Cardiac fibroblast (primary cell): ENCODE measurements around the gene CUEDC1.
A peak's percentile ranks its signal among the peaks of the same experiment; 100 is the strongest.

Experiments
- DNase-seq, 2 donors: peaks; one replicate each; pipeline versions ENCODE4 v3.0.0 to v3.0.0-alpha.2; 2010; ENCODE audit warnings: low read depth in 2 of 2
- H3K4me3 ChIP-seq, 2 donors: replicated peaks in 1 of 2; 1 replicate in 1 of 2; 2 replicates in 1 of 2; pipeline ENCODE4 v1.5.1; 2011; ENCODE audit warnings: low read depth in 2 of 2, low read length in 2 of 2, mild to moderate bottlenecking in 2 of 2, moderate library complexity in 1 of 2
- CTCF ChIP-seq: IDR thresholded peaks from one replicate; pipeline ENCODE4 v1.5.1; 2011; ENCODE audit warnings: low read depth, mild to moderate bottlenecking, low read length, inconsistent platforms

Gene CUEDC1

GRCh38 chr17:57955183-57955931 is at the start of gene CUEDC1:
Gene CUEDC1, minus strand, starts transcription at chr17:57955412. Its CDS starts 69,848 bp downstream, at chr17:57885564.
- DNase-seq: peak; percentile 50 to 71
- TF ChIP-seq CTCF: peak; percentile 1
- H3K4me3 ChIP-seq: peak within 1 kb of the TSS; percentile 65 to 69

GRCh38 chr17:58004060-58004459 is 48.8 kb upstream of the CUEDC1 start:
- no peak overlapping the region for H3K4me3 ChIP-seq
- no peak for TF ChIP-seq CTCF
- DNase-seq: no peak

GRCh38 chr17:58002973-58003372 is 47.8 kb upstream of the CUEDC1 start:
- no peak for TF ChIP-seq CTCF
- H3K4me3 ChIP-seq: no peak overlapping the region
- no peak for DNase-seq

GRCh38 chr17:58002154-58002948 is 47.1 kb upstream of the CUEDC1 start:
- no peak for DNase-seq
- no peak overlapping the region for H3K4me3 ChIP-seq
- no peak for TF ChIP-seq CTCF

- TF ChIP-seq CTCF: no peak
- no peak overlapping the region for H3K4me3 ChIP-seq
- DNase-seq: no peak
These were observed 46.4 kb upstream of the CUEDC1 start for GRCh38 chr17:58001461-58002124.

- peak; percentile 86 to 89 for DNase-seq
- H3K4me3 ChIP-seq: no peak overlapping the region
- TF ChIP-seq CTCF: peak; percentile 76
These were observed 44.3 kb upstream of the CUEDC1 start for GRCh38 chr17:57999496-58000017.
